ENCODE results near the gene CD274.

Gene CD274

DNA sequence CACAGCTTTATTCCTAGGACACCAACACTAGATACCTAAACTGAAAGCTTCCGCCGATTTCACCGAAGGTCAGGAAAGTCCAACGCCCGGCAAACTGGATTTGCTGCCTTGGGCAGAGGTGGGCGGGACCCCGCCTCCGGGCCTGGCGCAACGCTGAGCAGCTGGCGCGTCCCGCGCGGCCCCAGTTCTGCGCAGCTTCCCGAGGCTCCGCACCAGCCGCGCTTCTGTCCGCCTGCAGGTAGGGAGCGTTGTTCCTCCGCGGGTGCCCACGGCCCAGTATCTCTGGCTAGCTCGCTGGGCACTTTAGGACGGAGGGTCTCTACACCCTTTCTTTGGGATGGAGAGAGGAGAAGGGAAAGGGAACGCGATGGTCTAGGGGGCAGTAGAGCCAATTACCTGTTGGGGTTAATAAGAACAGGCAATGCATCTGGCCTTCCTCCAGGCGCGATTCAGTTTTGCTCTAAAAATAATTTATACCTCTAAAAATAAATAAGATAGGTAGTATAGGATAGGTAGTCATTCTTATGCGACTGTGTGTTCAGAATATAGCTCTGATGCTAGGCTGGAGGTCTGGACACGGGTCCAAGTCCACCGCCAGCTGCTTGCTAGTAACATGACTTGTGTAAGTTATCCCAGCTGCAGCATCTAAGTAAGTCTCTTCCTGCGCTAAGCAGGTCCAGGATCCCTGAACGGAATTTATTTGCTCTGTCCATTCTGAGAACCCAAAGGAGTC is at the start of gene CD274:
Gene CD274 (plus strand): TSS at position 184 of the 733 bp plus-strand sequence. CDS start 5,572 bp downstream, outside the sequence.
- peaks cover 0 to 43% (median 8%) of the 10 kb centered on the region in 4 donors for H3K4me1 ChIP-seq
- H3K4me3 ChIP-seq, result peak within 1 kb of the TSS; percentile 54 to 61
- peak; percentile 63 to 66 for TF ChIP-seq CTCF (IDR thresholded peaks at IDR 0.05)
- H3K27ac ChIP-seq, result peak within 1 kb of the TSS; percentile 76 to 79
- no peaks in the 10 kb centered on the region for H3K9me3 ChIP-seq
- DNase-seq, result peak; percentile 76 to 92
- H3K36me3 ChIP-seq, result no peaks in the 10 kb centered on the region
- intact Hi-C loops (cut with DNase I; ENCODE audit: low total_unique reads), result no loop called here
- no peaks in the 10 kb centered on the region for H3K27me3 ChIP-seq

DNA sequence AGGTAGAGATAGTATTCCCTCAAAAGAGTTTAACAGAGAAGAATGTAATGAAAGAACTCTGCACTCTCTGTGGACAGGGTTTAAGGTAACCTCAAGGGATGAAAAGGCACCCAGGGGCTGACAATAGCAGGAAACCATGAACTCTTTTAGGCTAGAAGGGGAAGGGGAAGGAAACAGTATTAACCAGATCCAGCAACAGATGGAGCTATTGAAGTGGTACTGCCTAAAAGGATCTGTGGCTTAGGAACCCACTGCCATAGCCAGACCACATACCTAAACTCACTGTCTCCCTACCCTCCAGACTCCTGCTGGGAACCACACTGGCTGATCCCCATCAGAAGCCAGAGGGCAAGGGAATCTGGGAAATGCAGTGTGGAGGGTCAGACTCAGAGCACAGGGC is 48.1 kb upstream of the CD274 start:
- DNase-seq, result no peak
- Histone ChIP-seq H3K27me3 (no peaks in the 10 kb centered on the region), H3K27ac (no peak overlapping the region), H3K4me1 (no peaks in the 10 kb centered on the region), H3K36me3 (peaks cover 0 to 6% (median 0%) of the 10 kb centered on the region in 3 donors), H3K4me3 (no peak overlapping the region), H3K9me3 (peaks cover 0 to 19% (median 11%) of the 10 kb centered on the region in 3 donors)
- no peak for TF ChIP-seq CTCF (IDR thresholded peaks at IDR 0.05)
- intact Hi-C loops (cut with DNase I; ENCODE audit: low total_unique reads), result no loop called here

- Histone ChIP-seq H3K4me3 (no peak overlapping the region), H3K36me3 (peaks cover 8 to 20% (median 10%) of the 10 kb centered on the region in 3 donors), H3K4me1 (no peaks in the 10 kb centered on the region), H3K27me3 (no peaks in the 10 kb centered on the region), H3K9me3 (peaks cover 5 to 45% (median 27%) of the 10 kb centered on the region in 3 donors), H3K27ac (no peak overlapping the region)
- DNase-seq, result no peak
- intact Hi-C loops (cut with DNase I; ENCODE audit: low total_unique reads), result no loop called here
- no peak for TF ChIP-seq CTCF (IDR thresholded peaks at IDR 0.05)
Measured at GRCh38 chr9:5408596-5408995, 41.7 kb upstream of the CD274 start.

DNA sequence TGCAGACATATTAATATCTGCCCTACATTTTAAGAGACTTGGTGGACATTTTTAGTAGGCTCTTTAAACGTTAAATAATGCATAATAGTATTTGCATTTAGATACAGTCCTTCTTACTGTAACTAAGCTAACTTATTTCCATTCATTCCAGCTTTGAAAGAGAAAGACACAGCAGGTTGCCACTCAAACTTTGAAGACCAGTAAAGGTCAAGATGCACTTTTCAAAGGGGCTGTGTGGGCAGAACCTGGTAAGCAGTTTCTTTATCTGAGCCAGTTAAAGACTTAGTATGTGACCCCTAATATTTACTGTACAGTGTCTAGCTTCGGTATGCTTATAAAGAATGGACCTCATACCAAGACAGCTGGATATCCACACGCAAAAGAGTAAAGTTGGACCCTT is 33.4 kb upstream of the CD274 start:
- H3K27me3 ChIP-seq, result no peaks in the 10 kb centered on the region
- no peak for DNase-seq
- H3K27ac ChIP-seq, result no peak overlapping the region
- H3K36me3 ChIP-seq, result peaks cover 0 to 14% (median 14%) of the 10 kb centered on the region in 3 donors
- peaks cover 0 to 5% (median 0%) of the 10 kb centered on the region in 3 donors for H3K9me3 ChIP-seq
- no peaks in the 10 kb centered on the region for H3K4me1 ChIP-seq
- TF ChIP-seq CTCF (IDR thresholded peaks at IDR 0.05), result no peak
- H3K4me3 ChIP-seq, result no peak overlapping the region
- intact Hi-C loops (cut with DNase I; ENCODE audit: low total_unique reads), result no loop called here

DNA sequence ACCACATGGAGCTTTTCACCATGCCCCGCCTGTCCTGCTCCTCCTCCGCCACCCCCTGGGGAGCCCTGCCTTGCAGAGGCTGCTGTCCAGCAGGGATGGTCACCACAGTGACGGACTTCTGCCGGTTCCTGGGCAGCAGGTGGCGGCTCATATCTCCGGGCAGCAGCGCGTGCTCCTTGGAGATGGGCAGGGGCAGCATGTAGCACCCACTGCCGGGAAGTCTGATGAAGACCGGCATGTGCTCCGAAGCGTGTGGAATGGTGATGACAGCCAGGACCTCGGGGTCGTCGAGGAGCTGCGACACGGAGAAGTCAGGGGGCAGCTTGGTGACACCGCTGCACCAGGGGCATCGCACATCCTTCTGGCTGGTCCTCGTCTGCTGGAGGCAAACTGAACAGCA is 31.9 kb upstream of the CD274 start:
- Histone ChIP-seq H3K27me3 (no peaks in the 10 kb centered on the region), H3K9me3 (peaks cover 0 to 1% (median 0%) of the 10 kb centered on the region in 3 donors), H3K4me1 (no peaks in the 10 kb centered on the region), H3K36me3 (peaks cover 0 to 11% (median 10%) of the 10 kb centered on the region in 3 donors), H3K4me3 (no peak overlapping the region), H3K27ac (no peak overlapping the region)
- no peak for TF ChIP-seq CTCF (IDR thresholded peaks at IDR 0.05)
- intact Hi-C loops (cut with DNase I; ENCODE audit: low total_unique reads), result no loop called here
- no peak for DNase-seq
